ENCODE data around the gene ARHGEF7.

- TF ChIP-seq, protein P1, sequence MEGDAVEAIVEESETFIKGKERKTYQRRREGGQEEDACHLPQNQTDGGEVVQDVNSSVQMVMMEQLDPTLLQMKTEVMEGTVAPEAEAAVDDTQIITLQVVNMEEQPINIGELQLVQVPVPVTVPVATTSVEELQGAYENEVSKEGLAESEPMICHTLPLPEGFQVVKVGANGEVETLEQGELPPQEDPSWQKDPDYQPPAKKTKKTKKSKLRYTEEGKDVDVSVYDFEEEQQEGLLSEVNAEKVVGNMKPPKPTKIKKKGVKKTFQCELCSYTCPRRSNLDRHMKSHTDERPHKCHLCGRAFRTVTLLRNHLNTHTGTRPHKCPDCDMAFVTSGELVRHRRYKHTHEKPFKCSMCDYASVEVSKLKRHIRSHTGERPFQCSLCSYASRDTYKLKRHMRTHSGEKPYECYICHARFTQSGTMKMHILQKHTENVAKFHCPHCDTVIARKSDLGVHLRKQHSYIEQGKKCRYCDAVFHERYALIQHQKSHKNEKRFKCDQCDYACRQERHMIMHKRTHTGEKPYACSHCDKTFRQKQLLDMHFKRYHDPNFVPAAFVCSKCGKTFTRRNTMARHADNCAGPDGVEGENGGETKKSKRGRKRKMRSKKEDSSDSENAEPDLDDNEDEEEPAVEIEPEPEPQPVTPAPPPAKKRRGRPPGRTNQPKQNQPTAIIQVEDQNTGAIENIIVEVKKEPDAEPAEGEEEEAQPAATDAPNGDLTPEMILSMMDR (optimal IDR thresholded peaks at IDR 0.05 in 1 of 3, IDR thresholded peaks at IDR 0.05 in 1 of 3, conservative IDR thresholded peaks at IDR 0.05 in 1 of 3; ENCODE audit: extremely low read depth in 1 of 3, insufficient read depth in 2 of 3, low read length in 3 of 3): no peak
- TF ChIP-seq EZH2 (IDR thresholded peaks at IDR 0.05; ENCODE audit: low read length): no peak
These were observed 4.9 kb downstream of the ARHGEF7 start for GRCh38 chr13:111119966-111120365.
